H1 (cell line): ENCODE results near the gene NDRG4. TPM values are rescaled to one million over a fixed set of nuclear protein-coding genes. Genes with fewer than 3 reads are reported as not detected.

ENCODE experiments used
- CTCF ChIA-PET: fragments of 300-600 bp; sonication (Branson Sonifier 250); formaldehyde crosslinking; loops from one replicate; lab custom pipeline; 2021; ENCODE audit not compliant: partially characterized antibody; lab: Charles Lee
- POLR2A ChIA-PET: fragments of 300-600 bp; sonication (Branson Sonifier 250); formaldehyde crosslinking; loops from one replicate; lab custom pipeline; 2021; ENCODE audit warnings: inconsistent platforms; ENCODE audit not compliant: partially characterized antibody; lab: Charles Lee
- DNase-seq, 2 experiments: peaks; one replicate each; pipeline versions ENCODE4 v3.0.0 to v3.0.0-alpha.2; 2010 to 2022; ENCODE audit warnings: low spot score in 2 of 2, low read depth in 1 of 2, mixed read lengths in 1 of 2
- FAIRE-seq: peaks from 2 replicates; lab custom pipeline; 2011; peaks lifted over from hg19 to GRCh38; lab: Jason Lieb, UNC
- H2AFZ ChIP-seq: 2 replicates; pipeline ENCODE4 v1.8.1; 2012; ENCODE audit warnings: low read length, inconsistent platforms
- H2AK5ac ChIP-seq: 2 replicates; pipeline ENCODE4 v1.6.1; 2013; ENCODE audit warnings: low read depth, low read length
- H2BK120ac ChIP-seq: replicated peaks from 2 replicates; pipeline ENCODE3; 2013; ENCODE audit warnings: low read depth, low read length, inconsistent platforms
- H2BK12ac ChIP-seq: 2 replicates; pipeline ENCODE4 v1.6.1; 2013; ENCODE audit warnings: low read depth, low read length
- H2BK15ac ChIP-seq: 2 replicates; pipeline ENCODE4 v1.6.1; 2013; ENCODE audit warnings: low read length
- H2BK20ac ChIP-seq: 2 replicates; pipeline ENCODE4 v1.6.1; 2013; ENCODE audit warnings: low read length
- H2BK5ac ChIP-seq: 2 replicates; pipeline ENCODE4 v1.6.1; 2013; ENCODE audit warnings: low read depth, low read length
- H3K14ac ChIP-seq: 2 replicates; pipeline ENCODE4 v1.6.1; 2013; ENCODE audit warnings: inconsistent platforms; ENCODE audit not compliant: insufficient read length
- H3K18ac ChIP-seq: 2 replicates; pipeline ENCODE4 v1.6.1; 2013; ENCODE audit warnings: low read length; ENCODE audit errors: extremely low read depth
- H3K23ac ChIP-seq: 2 replicates; pipeline ENCODE4 v1.6.1; 2013; ENCODE audit warnings: inconsistent platforms; ENCODE audit not compliant: insufficient read length
- H3K23me2 ChIP-seq: 2 replicates; pipeline ENCODE4 v1.6.1; 2013; ENCODE audit warnings: low read depth, low read length
- H3K27ac ChIP-seq: 2 replicates; pipeline ENCODE4 v1.6.1; 2011; ENCODE audit warnings: low read depth, low read length, inconsistent platforms
- H3K27me3 ChIP-seq, 4 experiments: replicated peaks in 1 of 4; 1 replicate in 1 of 4; 2 replicates in 3 of 4; pipeline versions ENCODE4 v1.6.1 to v1.8.1; 2011 to 2013; ENCODE audit warnings: low read length in 3 of 4, mild to moderate bottlenecking in 3 of 4, inconsistent platforms in 2 of 4, mixed read lengths in 2 of 4, moderate library complexity in 1 of 4; ENCODE audit not compliant: control insufficient read depth in 3 of 4, insufficient read depth in 3 of 4; ENCODE audit errors: extremely low read depth in 1 of 4
- H3K36me3 ChIP-seq, 4 experiments: 2 replicates each; pipeline versions ENCODE4 v1.6.1 to v1.8.1; 2011 to 2013; ENCODE audit warnings: mild to moderate bottlenecking in 4 of 4, low read length in 3 of 4, moderate library complexity in 2 of 4, control low read depth in 1 of 4, inconsistent platforms in 1 of 4; ENCODE audit not compliant: insufficient read depth in 4 of 4, control insufficient read depth in 2 of 4
- H3K4ac ChIP-seq: replicated peaks from 2 replicates; pipeline ENCODE3; 2013; ENCODE audit warnings: low read length, low read depth, mixed read lengths, inconsistent platforms; ENCODE audit not compliant: insufficient read length
- H3K4me1 ChIP-seq, 4 experiments: replicated peaks in 1 of 4; 1 replicate in 1 of 4; 2 replicates in 3 of 4; pipeline versions ENCODE4 v1.6.1 to v1.8.1; 2011 to 2013; ENCODE audit warnings: low read length in 3 of 4, inconsistent platforms in 2 of 4, mixed read lengths in 1 of 4; ENCODE audit not compliant: insufficient read depth in 4 of 4, control insufficient read depth in 3 of 4
- H3K4me2 ChIP-seq, 2 experiments: 2 replicates each; pipeline versions ENCODE4 v1.6.1 to v1.8.1; 2011 to 2013; ENCODE audit warnings: low read depth in 2 of 2, low read length in 2 of 2, control low read depth in 1 of 2, inconsistent platforms in 1 of 2, mild to moderate bottlenecking in 1 of 2; ENCODE audit not compliant: insufficient read depth in 1 of 2
- H3K4me3 ChIP-seq, 4 experiments: fragments of 200-600, 300-600 bp in 1 of 4; sonication (generic), shearing (Covaris generic), sonication (Bioruptor Twin) in 1 of 4; 2 replicates each; pipeline versions ENCODE4 v1.5.1 to v1.8.1; 2011 to 2016; ENCODE audit warnings: low read length in 4 of 4, low read depth in 3 of 4, control low read depth in 2 of 4, inconsistent platforms in 2 of 4, mild to moderate bottlenecking in 2 of 4, mixed read lengths in 1 of 4, moderate library complexity in 1 of 4; ENCODE audit not compliant: insufficient read depth in 2 of 4; ENCODE audit errors: extremely low read depth in 1 of 4
- H3K56ac ChIP-seq: replicated peaks from 2 replicates; pipeline ENCODE3; 2013; ENCODE audit warnings: low read depth, mild to moderate bottlenecking, mixed read lengths, low read length, inconsistent platforms; ENCODE audit not compliant: insufficient read length
- H3K79me1 ChIP-seq: 2 replicates; pipeline ENCODE4 v1.6.1; 2013; ENCODE audit warnings: low read depth, low read length, control low read depth
- H3K79me2 ChIP-seq, 2 experiments: 2 replicates each; pipeline versions ENCODE4 v1.6.1 to v1.8.1; 2012 to 2013; ENCODE audit warnings: low read length in 2 of 2, mild to moderate bottlenecking in 2 of 2, inconsistent platforms in 1 of 2; ENCODE audit not compliant: insufficient read depth in 2 of 2, control insufficient read depth in 1 of 2
- H3K9ac ChIP-seq, 4 experiments: replicated peaks in 1 of 4; 1 replicate in 1 of 4; 2 replicates in 3 of 4; pipeline versions ENCODE4 v1.6.1 to v1.8.1; 2011 to 2013; ENCODE audit warnings: low read depth in 3 of 4, low read length in 3 of 4, control low read depth in 2 of 4, mild to moderate bottlenecking in 2 of 4, moderate library complexity in 2 of 4, inconsistent platforms in 1 of 4; ENCODE audit errors: extremely low read depth in 1 of 4
- H3K9me3 ChIP-seq, 2 experiments: 2 replicates each; pipeline versions ENCODE4 v1.6.1 to v1.8.1; 2012 to 2013; ENCODE audit warnings: mild to moderate bottlenecking in 2 of 2, moderate library complexity in 2 of 2, control low read depth in 1 of 2, inconsistent platforms in 1 of 2, low read depth in 1 of 2, low read length in 1 of 2, mixed read lengths in 1 of 2; ENCODE audit not compliant: insufficient read depth in 2 of 2
- H4K20me1 ChIP-seq, 2 experiments: replicated peaks in 1 of 2; 2 replicates each; pipeline versions ENCODE3 to v1.8.1; 2011 to 2013; ENCODE audit warnings: inconsistent platforms in 2 of 2, low read length in 2 of 2, mild to moderate bottlenecking in 1 of 2; ENCODE audit not compliant: insufficient read depth in 2 of 2, control insufficient read depth in 1 of 2
- H4K5ac ChIP-seq: 2 replicates; pipeline ENCODE4 v1.6.1; 2013; ENCODE audit warnings: low read length, low read depth, mixed read lengths, inconsistent platforms; ENCODE audit not compliant: insufficient read length
- H4K8ac ChIP-seq: 2 replicates; pipeline ENCODE4 v1.8.0; 2013; ENCODE audit warnings: mild to moderate bottlenecking, moderate library complexity, low read length, inconsistent platforms; ENCODE audit not compliant: insufficient read depth; ENCODE audit errors: extremely low read depth
- H4K91ac ChIP-seq: replicated peaks from 2 replicates; pipeline ENCODE3; 2013; ENCODE audit warnings: low read length, mixed read lengths, inconsistent platforms; ENCODE audit not compliant: insufficient read length
- EZH2 ChIP-seq: fragments of 200-600 bp; sonication (generic); IDR thresholded peaks from 2 replicates; pipeline ENCODE4 v1.7.1; 2012; ENCODE audit warnings: low read depth, mild to moderate bottlenecking, moderate library complexity, low read length, inconsistent platforms; ENCODE audit not compliant: severe bottlenecking
- GABPA ChIP-seq: IDR thresholded peaks from 2 replicates; pipeline ENCODE4 v1.6.1; 2011; ENCODE audit warnings: mild to moderate bottlenecking, low read length, moderate library complexity, borderline replicate concordance; ENCODE audit not compliant: insufficient read depth
- HDAC2 ChIP-seq, 2 experiments: fragments of 300-600 bp in 1 of 2; sonication (generic) in 1 of 2; IDR thresholded peaks; 2 replicates each; pipeline ENCODE4 v1.6.1; 2011 to 2012; ENCODE audit warnings: low read depth in 2 of 2, low read length in 2 of 2, mild to moderate bottlenecking in 2 of 2, moderate library complexity in 2 of 2, borderline replicate concordance in 1 of 2, inconsistent platforms in 1 of 2
- HDAC6 ChIP-seq: IDR thresholded peaks from one replicate; pipeline ENCODE4 v1.7.1; 2012; ENCODE audit warnings: low read depth, mild to moderate bottlenecking, inconsistent platforms, low read length, moderate library complexity
- JUND ChIP-seq: IDR thresholded peaks from 2 replicates; pipeline ENCODE4 v1.6.1; 2011; ENCODE audit warnings: mild to moderate bottlenecking, improper control_type of control experiment, low read length
- KDM4A ChIP-seq: IDR thresholded peaks from one replicate; pipeline ENCODE4 v1.7.1; 2012; ENCODE audit warnings: low read depth, mild to moderate bottlenecking, moderate library complexity, low read length, inconsistent platforms; ENCODE audit not compliant: severe bottlenecking
- RBBP5 ChIP-seq: IDR thresholded peaks from 2 replicates; pipeline ENCODE4 v1.7.1; 2012; ENCODE audit warnings: low read depth, mild to moderate bottlenecking, inconsistent platforms, low read length, moderate library complexity, borderline replicate concordance
- SP4 ChIP-seq: IDR thresholded peaks from 2 replicates; pipeline ENCODE4 v1.6.1; 2012; ENCODE audit warnings: low read length, inconsistent platforms
- TCF12 ChIP-seq: IDR thresholded peaks from 2 replicates; pipeline ENCODE4 v1.6.1; 2011; ENCODE audit warnings: low read depth, mild to moderate bottlenecking, low read length
- USF2 ChIP-seq: IDR thresholded peaks from 2 replicates; pipeline ENCODE4 v1.6.1; 2011; ENCODE audit warnings: low read length, improper control_type of control experiment
- WGBS, 2 experiments: shearing (Covaris generic) in 1 of 2; methylation state at CpG; one replicate each; pipeline versions ENCODE4 v1.1.6 to v1.1.7; 2013 to 2015; ENCODE audit warnings: low lambda C conversion rate in 2 of 2, mixed read lengths in 2 of 2, inconsistent platforms in 1 of 2, low coverage in 1 of 2, missing lambda C conversion rate in 1 of 2; ENCODE audit not compliant: insufficient replicate concordance in 2 of 2, insufficient coverage in 1 of 2, insufficient read length in 1 of 2; ENCODE audit errors: extremely low coverage in 1 of 2, missing lambda C conversion rate in 1 of 2; 5-methylcytosine and 5-hydroxymethylcytosine counted together
- polyA plus RNA-seq, 7 experiments: library from polyadenylated mRNA; depleted of rRNA in 3 of 7; stranded (reverse) in 5 of 7; unstranded in 2 of 7; fragments of >200 nt in 5 of 7; fragments of 200-250 nt in 2 of 7; gene quantifications; 1 replicate in 5 of 7; 2 replicates in 1 of 7; 4 replicates in 1 of 7; pipeline versions ENCODE4 v1.2.1 to v1.2.3, GENCODE V29; 2011 to 2013; ENCODE audit warnings: missing spikeins in 2 of 7, mixed read lengths in 2 of 7
- total RNA-seq: library from RNA; stranded (reverse); fragmentation: NEBNext Ultra II Directional; extraction: Animal tissue kit (Norgen Biotek cat#: 25700); gene quantifications from 2 replicates; pipeline ENCODE4 v1.2.1, GENCODE V29; 2021

The NDRG4 gene
- total and polyA plus RNA-seq, 2 of the 8 experiments (the other 6 are each of a cell fraction or from before 2014, with no cell fraction given) = 20.8 to 30.9 TPM

DNA sequence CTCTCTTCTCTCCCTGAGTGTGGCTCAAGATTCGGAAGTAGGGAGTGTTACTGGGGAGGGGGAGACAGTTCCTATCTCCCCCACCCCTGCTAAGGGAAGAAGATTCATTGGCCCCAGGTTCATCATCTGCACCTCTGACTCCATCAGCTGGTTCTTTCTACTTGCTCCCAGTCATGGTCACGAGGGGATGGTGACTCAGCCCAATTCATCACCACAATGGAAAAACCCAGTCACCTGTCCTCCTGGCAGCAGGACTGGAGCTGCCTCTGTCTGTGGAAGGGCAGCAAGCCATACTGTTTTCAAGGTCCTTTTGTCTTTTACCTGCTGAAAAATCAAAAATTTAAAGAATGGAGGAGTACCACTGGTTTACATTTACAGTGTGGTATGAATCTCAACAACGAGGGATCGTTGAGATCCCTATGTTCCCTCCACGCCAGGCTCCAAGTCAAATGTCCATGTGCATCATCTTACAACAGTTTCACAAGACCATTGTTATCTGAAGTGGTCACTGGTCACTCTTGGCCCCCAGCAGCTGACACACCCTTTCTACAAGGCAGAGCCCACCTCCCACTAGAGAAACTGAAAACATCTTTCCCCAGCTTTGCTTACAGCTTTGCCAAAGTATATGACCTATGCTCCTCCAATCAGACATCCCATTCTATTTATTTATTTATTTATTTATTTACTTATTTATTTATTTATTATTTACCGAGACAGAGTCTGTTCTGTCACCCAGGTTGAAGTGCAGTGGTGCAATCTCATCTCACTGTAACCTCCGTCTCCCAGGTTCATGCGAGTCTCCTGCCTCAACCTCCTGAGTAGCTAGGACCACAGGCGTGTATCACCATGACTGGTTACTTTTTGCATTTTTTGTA is 40.4 kb upstream of the NDRG4 start:
- Histone ChIP-seq H3K56ac (no peak overlapping the region), H2BK15ac (no peak overlapping the region), H3K14ac (no peak overlapping the region), H3K27me3 (peaks cover 16 to 28% (median 24%) of the 10 kb centered on the region in 4 experiments), H2AFZ (no peak overlapping the region), H4K20me1 (no peaks in the 10 kb centered on the region), H3K9ac (no peak overlapping the region), H3K4ac (no peak overlapping the region), H3K79me1 (no peaks in the 10 kb centered on the region), H4K91ac (no peak overlapping the region), H4K8ac (no peak overlapping the region), H2BK120ac (no peak overlapping the region), H3K4me1 (peaks cover 0 to 9% (median 2%) of the 10 kb centered on the region in 4 experiments; a peak in 3 of 7 replicates), H3K18ac (no peak overlapping the region), H3K27ac (no peak overlapping the region), H3K4me3 (no peak overlapping the region), H3K4me2 (no peak overlapping the region), H3K23ac (no peak overlapping the region), H2BK12ac (no peak overlapping the region), H3K36me3 (peaks cover 0 to 3% (median 0%) of the 10 kb centered on the region in 4 experiments; a peak in 1 of 8 replicates), H3K9me3 (no peaks in the 10 kb centered on the region), H2BK5ac (no peak overlapping the region), H4K5ac (no peak overlapping the region), H2BK20ac (no peak overlapping the region), H3K23me2 (peaks cover 12% of the 10 kb centered on the region; the same call in 1 of the 2 replicates), H2AK5ac (no peak overlapping the region), H3K79me2 (no peaks in the 10 kb centered on the region)
- POLR2A ChIA-PET = no interaction called here
- CTCF ChIA-PET = interaction anchor here (1.0 to 2.3 kb wide), 3 partner anchors 24 to 122 kb away, joined by 4 to 6 read pairs (median 6); no protein-coding TSS in a partner anchor
- 74% methylated on average over 9 of the region's 9 CpGs; no CpG with 5 or more reads in 1 of the 2 experiments for WGBS, 2 experiments
- no peak for DNase-seq
- FAIRE-seq = no peak
- TF ChIP-seq SP4 = no peak
- no peak for TF ChIP-seq TCF12
- no peak for TF ChIP-seq GABPA
- TF ChIP-seq JUND = no peak
- TF ChIP-seq HDAC2 (IDR thresholded peaks at IDR 0.05; ENCODE audit: borderline replicate concordance in 1 of 2, low read depth in 2 of 2, low read length in 2 of 2) = no peak
- no peak for TF ChIP-seq KDM4A
- TF ChIP-seq EZH2 = no peak
- TF ChIP-seq RBBP5 = no peak
- TF ChIP-seq HDAC6 = no peak
- TF ChIP-seq USF2 = no peak
